ENCODE results near the gene NIFK. TPM values are rescaled to one million over a fixed set of nuclear protein-coding genes. Genes with fewer than 3 reads are reported as not detected.
"Not testable (repeated sequence)": the region's sequence is repeated elsewhere in the genome, so short reads cannot be mapped to it uniquely, and the experiment has no call there.

Gene NIFK
- polyA plus RNA-seq, 3 donors: 56.8 to 61.2 (median 58.4) TPM

DNA sequence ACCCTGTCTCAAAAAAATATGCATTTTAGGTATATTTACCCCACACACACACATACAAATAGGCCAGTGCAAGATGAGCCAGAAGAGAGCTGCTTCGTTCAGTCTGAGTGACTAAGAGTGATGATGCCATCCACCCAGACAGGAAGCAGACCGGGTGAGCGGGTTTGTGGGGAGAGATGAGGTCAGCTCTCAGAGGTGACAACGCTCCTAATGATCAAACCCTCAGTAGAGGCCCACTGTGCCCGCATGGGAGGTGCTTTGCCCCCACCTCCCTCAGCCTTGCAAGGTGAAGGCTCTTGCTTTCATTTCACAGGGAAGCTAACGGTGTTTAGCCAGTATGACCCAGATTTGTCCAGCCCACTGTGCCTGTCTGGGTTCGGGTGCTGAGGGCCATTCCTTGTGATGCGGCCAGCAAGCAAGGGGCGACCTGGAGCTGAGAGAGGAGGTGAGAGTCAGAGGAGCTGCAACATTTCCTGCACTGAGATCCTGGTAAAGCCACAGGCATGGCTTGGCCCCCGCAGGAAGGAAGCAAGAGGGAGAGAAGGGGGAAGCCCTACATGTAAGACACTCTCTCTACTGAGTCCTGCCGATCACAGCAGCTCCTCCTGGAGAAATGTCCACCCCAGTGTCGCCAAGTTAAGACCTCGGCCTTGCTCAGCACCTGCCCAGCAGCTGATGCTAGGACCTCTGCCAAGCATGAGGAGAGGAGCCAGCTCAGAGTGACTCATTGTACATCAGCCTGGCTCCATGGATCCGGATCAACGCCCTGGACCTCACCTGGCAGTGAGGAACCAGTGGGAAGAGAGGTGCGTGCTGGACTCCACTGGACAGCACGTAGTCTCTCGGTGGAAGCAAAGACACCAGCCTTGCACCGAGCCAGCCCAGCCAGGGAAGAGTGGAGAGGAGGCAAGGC, 37.0 kb downstream of the NIFK start:
- DNase-seq: no peak

DNA sequence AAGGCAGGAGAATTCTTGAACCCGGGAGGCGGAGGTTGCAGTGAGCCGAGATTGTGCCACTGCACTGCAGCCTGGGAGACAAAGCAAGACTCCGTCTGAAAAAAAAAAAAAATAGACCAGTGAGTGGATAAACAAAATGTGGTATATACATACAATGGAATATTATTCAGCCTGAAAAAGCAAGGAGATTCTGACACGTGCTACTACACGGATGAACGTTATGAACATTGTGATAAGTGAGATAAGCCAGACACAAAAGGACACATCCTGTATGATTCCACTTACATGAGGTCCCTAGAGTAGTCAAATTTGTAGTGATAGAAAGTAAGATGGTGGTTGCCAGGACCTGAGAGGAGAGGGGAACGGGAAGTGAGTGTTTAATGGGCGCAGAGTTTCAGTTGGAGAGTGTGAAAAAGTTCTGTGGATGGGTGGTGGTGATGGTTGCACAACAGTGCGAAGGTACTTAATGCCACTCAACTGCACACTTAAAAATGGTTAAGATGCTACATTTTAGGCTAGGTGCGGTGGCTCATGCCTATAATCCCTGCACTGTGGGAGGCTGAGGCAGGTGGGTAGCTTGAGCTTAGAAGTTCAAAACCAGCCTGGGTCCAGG, 38.3 kb downstream of the NIFK start:
- DNase-seq: no peak

DNA sequence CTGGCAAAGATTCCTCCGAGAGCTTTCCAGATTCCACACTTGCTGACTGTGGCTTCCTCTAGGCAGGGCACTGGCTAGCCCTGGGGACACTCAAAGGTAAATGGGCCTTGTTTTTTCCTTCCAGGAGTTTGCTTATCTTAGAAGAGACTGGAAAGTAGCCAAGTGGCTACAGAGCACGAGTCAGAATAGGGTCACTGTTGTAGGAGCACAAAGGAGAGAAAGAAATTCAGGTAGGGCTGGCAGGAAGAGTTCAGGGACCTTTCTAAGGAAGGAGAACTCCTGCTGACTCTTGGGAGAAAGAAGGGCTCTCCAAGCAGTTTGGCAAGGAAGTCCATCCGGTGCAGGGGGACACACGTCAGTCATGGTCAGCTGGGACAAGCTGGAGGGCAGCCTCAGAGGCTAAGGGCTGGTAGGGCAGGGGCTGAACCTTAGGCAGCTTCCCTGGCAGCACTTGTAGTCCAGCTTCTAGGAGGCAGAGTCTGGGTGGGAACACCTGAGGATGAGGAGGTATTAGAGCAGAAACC, 39.5 kb downstream of the NIFK start:
- no peak for DNase-seq

- DNase-seq: no peak
Measured at GRCh38 chr2:121696410-121696930, 40.2 kb downstream of the NIFK start.

DNA sequence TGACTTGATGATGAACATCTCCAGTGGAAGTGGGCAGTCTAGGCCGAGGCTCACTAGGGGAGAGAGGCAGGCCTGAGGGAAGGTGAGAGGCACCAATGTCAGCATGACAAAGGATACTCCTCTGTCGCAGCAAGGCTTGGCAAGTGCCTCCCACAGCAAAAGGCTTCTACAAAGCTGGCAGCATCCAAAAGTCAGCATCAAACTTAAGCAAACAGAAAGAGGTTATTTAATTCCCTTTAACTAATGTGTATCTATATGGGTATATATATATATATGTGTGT, 41.6 kb downstream of the NIFK start:
- no peak for DNase-seq

DNA sequence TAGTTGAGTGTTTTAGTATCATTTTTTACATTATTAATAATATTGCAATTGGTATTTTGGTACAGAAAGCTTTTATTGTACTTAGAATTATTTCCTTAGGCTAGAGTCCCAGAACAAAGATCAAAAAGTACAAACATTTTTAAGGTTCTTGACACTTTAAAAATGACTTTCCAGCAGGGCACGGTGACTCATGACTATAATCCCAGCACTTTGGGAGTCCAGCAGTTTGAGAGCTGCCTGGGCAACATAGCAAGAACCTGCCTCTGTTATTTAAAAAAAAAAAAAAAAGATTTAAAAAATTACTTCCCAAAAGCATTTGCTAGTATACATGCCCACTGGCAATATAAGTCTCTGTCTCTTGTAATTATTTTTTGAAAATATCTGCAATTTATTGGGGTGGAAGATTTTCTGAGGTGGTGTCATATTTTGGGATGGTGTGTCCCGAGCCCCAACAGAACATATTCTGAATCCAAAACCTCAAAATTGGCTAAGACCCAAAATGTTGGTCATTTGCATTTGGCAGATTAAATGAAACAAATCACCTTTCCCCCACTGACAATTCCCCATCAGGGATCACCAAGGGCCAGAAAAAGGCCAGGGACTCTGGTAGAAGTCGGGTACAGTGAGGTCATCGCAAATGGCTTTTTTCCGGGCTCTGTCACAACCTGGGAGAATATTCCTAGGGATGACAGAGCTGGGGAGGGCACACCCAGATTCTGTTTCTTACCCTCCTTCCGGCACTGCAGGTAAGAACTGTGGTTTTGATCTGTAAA, 42.1 kb downstream of the NIFK start:
- DNase-seq: no peak

DNA sequence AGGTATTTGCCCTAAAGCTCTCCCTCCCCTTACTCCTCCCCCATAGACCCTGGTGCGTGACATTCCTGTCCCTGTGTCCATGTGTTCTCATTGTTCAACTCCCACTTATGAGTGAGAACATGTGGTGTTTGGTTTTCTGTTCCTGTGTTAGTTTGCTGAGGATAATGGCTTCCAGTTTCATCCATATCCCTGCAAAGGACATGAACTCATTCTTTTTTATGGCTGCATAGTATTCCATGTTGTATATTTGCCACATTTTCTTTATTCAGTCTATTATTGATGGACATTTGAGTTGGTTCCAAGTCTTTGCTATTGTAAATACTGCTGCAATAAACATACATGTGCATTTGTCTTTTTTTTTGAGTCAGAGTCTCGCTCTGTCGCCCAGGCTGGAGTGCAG, 46.1 kb downstream of the NIFK start:
- not testable (repeated sequence) for DNase-seq

- DNase-seq: no peak
Measured at GRCh38 chr2:121690095-121690494, 46.6 kb downstream of the NIFK start.

DNA sequence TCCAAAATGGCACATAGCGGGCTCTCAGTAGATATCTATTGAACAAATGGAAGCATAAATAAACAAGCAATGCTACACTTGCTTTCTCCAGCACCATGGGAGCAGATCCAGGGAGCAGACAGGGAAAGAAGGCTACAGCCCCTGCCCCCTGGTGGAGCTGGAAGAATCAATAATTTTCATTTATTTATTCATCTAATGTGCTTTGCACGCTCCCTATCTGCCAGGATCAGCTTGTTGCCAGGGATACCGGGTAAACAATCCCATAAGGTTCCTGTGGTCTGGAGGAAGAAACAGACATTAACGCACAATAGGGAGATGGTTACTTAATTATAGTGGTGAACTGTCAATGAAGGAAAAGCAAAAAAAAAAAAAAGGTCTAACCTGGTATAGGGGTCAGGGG, 47.3 kb downstream of the NIFK start:
- DNase-seq: peak; percentile 24

DNA sequence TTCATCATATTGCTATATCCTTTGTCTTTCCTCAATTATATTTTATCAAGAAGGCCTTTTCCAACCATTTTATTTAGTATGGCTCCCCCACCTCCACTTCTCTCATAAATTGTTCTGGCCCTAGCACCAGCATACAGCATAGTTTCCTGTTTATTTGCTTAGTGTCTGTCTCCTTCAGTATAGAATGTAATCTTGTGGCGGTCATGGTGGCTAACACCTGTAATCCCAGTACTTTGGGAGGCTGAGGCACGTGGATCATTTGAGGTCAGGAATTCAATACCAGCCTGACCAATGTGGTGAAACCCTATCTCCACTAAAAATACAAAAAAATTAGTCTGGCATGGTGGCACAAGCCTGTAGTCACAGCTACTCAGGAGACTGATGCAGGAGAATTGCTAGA, 47.9 kb downstream of the NIFK start:
- no peak for DNase-seq

- no peak for DNase-seq
Measured at GRCh38 chr2:121686902-121687301, 49.8 kb downstream of the NIFK start.

GRCh38 chr2:121686218-121686617, 50.5 kb downstream of the NIFK start:
- DNase-seq: no peak

- DNase-seq: no peak
Measured at GRCh38 chr2:121682396-121683298, 54.0 kb downstream of the NIFK start.

DNA sequence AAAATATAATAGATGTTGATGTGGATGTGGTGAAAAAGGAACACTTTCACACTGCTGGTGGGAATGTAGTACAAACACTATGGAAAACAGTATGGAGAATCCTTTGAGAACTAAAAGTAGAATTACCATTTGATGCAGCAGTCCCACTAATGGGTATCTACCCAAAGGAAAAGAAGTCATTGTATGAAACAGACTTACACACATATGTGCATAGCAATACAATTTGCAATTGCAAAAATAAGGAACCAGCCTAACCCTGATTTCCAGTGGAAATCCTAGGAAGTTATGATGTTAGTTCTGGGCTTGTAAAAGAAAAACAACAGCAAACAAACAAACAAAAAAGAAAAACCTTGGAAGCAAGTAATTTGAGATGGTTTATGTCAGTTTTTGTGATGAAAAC, 58.8 kb downstream of the NIFK start:
- DNase-seq: no peak

Other genes starting within 250 kb of the NIFK start
- gene RNU4ATAC, start 206.0 kb downstream of the NIFK start, polyA plus RNA-seq (ENCODE audit: insufficient read length in 3 of 3): 1 to 10 TPM in 1 of 3 donors, not detected in 2; 2.4 TPM
- gene CLASP1, start 87.4 kb downstream of the NIFK start, polyA plus RNA-seq (ENCODE audit: insufficient read length in 3 of 3): 10 to 100 TPM; 41.2 to 48.3 (median 47.6) TPM
- 10 to 100 TPM; 79.9 to 92.1 (median 84.2) TPM for gene TSN, start 18.8 kb upstream of the NIFK start, polyA plus RNA-seq (ENCODE audit: insufficient read length in 3 of 3)

Measured in renal pelvis (tissue), 4 donors.